22Rv1 (cell line): ENCODE measurements around the gene ZNF385A.

Experiments used
- H3K27ac ChIP-seq: fragments of 450-650 bp; 2 replicates; pipeline ENCODE4 v1.5.1; 2017
- CTCF ChIP-seq: fragments of 450-650 bp; IDR thresholded peaks from 2 replicates; pipeline ENCODE4 v1.5.1; 2017; ENCODE audit warnings: mild to moderate bottlenecking
- ZFX ChIP-seq: fragments of 450-650 bp; IDR thresholded peaks from 2 replicates; pipeline ENCODE4 v1.6.1; 2017; ENCODE audit warnings: antibody characterized with exemption, borderline replicate concordance

Gene ZNF385A

GRCh38 chr12:54377007-54377406, 7.5 kb downstream of the ZNF385A start:
- no peak for TF ChIP-seq CTCF
- TF ChIP-seq ZFX, result no peak
- H3K27ac ChIP-seq, result no peak overlapping the region

- H3K27ac ChIP-seq, result no peak overlapping the region
- TF ChIP-seq CTCF (no peak), ZFX (no peak)
Observed at GRCh38 chr12:54376596-54376995, 7.9 kb downstream of the ZNF385A start.

GRCh38 chr12:54375259-54375579, 9.3 kb downstream of the ZNF385A start:
- no peak overlapping the region for H3K27ac ChIP-seq

GRCh38 chr12:54374562-54375258, 9.8 kb downstream of the ZNF385A start:
- no peak for TF ChIP-seq CTCF
- no peak for TF ChIP-seq ZFX
- H3K27ac ChIP-seq, result no peak overlapping the region

More at GRCh38 chr12:54375259-54375579, 9.3 kb downstream of the ZNF385A start:
- no peak for TF ChIP-seq ZFX
- no peak for TF ChIP-seq CTCF

- no peak for TF ChIP-seq CTCF
- TF ChIP-seq ZFX, result no peak
- no peak overlapping the region for H3K27ac ChIP-seq
Observed at GRCh38 chr12:54373649-54374561, 10.6 kb downstream of the ZNF385A start.

- H3K27ac ChIP-seq, result no peak overlapping the region
- TF ChIP-seq CTCF (no peak), ZFX (no peak)
Observed at GRCh38 chr12:54372113-54372806, 12.3 kb downstream of the ZNF385A start.
